NCI-H1105 treated with DMSO at 0.1 percent for 48 hours (cell line): ENCODE data around the gene CALCOCO1.

Experiments used
- DNase-seq: peaks from one replicate; lab custom pipeline; 2025; lab: John Stamatoyannopoulos, UW

Gene CALCOCO1

DNA sequence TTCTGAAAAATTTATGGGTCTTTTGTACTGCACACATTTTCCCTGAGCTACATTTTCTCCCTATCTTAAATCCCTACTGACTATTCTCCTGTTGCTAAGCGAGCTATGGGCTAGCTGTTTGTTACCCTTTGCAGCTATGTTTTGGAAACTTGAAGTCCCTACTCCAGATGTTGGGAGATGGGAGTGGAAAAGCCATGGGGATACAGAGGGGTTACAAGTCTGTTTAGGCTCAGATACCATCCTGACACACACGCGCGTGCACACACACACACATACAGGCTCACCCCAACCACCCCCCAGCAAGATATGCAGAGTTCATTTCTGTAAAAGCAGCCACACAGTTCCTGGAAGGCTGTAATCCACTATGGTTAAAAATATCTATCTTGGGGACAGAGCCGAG lies 67.2 kb downstream of the CALCOCO1 start:
- DNase-seq: no peak

DNA sequence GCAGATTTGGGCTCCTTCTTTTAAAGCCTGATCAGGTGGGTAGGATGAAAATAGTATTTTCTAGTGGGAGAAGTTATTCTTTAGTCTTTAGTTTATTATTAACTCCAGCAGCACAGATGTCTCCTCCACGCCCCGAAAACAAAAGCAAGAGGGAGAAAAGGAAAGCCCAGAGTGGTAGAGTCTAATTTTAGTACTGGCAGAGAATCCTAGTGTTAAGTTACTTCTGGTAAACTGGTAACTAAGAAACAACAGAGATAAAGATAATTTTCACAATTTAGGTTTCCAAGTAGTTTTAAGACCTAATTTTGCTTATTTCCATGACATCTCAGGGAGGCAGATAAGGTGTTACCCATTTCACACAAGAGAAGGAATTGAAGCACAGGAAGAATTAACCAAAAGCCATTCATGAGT lies 67.7 kb downstream of the CALCOCO1 start:
- no peak for DNase-seq

DNA sequence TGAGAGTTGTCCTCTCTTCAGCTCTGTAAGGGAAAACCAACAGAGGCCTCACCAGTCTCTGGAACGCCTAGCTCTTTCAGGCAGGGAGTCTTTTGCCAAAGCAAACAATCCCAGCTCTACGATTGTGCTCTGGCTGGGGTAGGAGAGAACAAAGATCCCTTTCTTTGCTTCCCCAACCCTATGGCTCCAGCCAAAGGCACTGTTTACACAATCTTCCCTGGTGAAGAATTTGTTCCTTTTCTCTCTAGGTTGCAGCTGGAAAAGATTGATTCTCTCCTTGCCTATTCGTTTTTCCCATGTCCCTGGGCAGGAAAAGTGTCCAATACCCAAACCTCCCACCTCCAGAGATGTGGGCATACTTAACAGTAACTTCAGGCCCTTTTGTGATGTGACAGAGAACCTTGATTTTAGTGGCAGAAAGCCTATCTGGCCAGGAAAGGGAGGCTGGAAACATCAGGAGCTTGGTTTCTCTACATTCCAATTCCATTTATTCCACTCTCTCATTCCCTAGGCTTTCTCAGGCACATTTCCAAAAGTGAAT lies 68.2 kb downstream of the CALCOCO1 start:
- peak; percentile 51 for DNase-seq
